Right forelimb (tissue), 1 donor: Measurements from ENCODE around the gene PFKP.
"Not testable (repeated sequence)": the region's sequence is repeated elsewhere in the genome, so short reads cannot be mapped to it uniquely, and the experiment has no call there.

Experiments used
- DNase-seq: peaks from one replicate; pipeline ENCODE4 v3.0.0-alpha.2; 2018

PFKP gene

DNA sequence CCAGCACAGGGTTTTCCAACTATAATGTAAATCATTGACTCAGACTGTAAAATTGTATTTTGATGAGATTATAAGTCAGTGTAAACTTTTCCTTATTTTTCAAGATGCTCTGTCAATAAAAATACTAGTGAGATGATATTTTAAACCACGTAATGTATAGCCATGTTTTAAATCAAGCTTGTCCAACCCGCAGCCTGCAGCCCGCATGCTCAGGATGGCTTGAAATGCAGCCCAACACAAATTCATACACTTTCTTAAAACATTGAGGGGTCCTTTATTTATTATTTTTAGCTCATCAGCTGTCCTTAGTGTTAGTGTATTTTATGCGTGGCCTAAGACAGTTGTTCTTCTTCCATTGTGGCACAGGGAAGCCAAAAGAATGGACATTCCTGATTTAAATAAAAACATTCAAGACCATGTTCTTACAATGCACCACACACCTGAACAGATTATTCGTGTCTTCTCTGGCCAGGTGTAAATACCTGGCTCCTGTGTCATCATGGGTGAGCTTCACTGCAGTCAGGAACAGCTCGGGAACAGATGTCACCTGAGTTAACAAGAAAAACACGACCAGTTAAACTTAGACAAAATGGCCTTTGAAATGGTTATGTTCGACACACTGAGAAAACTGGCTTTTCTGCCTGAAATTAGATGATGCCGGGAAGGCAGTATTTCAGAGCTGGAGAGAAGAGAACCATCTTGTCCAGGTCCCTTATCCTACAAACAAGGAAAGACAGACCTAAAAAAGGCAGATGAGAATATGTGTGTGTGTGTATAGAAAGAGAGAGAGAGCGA, 99.3 kb downstream of the PFKP start:
- DNase-seq = no peak

- DNase-seq = no peak
Measured at GRCh38 chr10:3167611-3168330, 100.4 kb downstream of the PFKP start.

DNA sequence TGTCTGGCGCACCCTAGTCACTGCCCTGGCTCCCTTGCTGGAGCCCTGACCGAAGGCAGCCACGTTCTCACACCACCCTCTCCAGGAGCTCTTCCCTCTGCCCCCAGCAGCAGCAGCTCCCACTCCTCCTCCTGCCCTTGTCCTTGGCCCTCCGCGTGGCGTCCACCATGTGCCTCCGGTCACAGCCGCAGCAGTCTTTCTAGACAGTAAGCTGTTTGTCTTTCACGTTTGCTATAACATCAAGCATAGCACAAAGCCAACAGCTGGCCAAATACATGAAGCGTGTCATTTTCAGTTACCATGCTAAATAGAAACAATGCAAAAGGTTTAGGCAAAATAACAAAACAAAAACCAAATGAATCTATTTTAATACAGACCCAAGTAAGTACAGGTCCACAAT, 101.9 kb downstream of the PFKP start:
- no peak for DNase-seq

DNA sequence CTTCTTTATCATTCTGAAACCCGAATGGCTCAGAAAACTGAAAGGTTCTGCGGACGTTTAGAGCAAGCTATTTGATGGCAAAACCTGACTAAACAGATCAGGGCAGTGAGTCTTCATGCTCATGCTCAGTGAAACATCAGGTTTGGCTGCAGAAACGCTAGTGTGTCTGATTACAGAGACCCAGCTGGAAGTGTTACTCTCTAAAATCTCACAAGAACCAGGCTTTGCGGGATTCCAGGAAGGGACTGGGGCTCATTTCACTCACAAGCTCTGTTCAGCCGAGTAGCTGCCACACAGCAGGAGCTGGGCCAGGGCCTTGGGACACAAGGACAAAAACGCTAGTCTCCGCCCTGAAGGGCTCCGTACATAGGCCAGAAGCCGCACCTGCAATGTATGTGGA, 102.3 kb downstream of the PFKP start:
- DNase-seq = no peak

DNA sequence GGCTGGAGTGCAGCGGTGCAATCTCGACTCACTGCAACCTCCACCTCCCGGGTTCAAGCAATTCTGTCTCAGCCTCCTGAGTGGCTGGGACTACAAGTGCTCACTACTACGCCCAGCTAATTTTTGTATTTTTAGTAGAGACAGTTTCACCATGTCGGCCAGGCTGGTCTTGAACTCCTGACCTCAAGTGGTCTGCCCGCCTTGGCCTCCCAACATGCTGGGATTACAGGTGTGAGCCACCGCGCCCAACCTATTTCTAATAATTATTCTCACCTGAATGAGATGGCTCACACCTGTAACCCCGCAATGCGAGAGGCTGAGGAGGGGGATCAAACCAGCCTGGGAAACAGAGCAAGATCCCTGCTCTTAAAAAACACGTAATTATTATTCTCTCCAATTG, 104.1 kb downstream of the PFKP start:
- not testable (repeated sequence) for DNase-seq

GRCh38 chr10:3172081-3172445, 104.7 kb downstream of the PFKP start:
- DNase-seq = no peak

- peak; percentile 99 for DNase-seq
Measured at GRCh38 chr10:3172446-3173170, 105.3 kb downstream of the PFKP start, which contains the start of gene PITRM1. Gene PITRM1, minus strand, starts transcription at chr10:3172782. Its CDS starts 10 bp downstream, at chr10:3172772.

DNA sequence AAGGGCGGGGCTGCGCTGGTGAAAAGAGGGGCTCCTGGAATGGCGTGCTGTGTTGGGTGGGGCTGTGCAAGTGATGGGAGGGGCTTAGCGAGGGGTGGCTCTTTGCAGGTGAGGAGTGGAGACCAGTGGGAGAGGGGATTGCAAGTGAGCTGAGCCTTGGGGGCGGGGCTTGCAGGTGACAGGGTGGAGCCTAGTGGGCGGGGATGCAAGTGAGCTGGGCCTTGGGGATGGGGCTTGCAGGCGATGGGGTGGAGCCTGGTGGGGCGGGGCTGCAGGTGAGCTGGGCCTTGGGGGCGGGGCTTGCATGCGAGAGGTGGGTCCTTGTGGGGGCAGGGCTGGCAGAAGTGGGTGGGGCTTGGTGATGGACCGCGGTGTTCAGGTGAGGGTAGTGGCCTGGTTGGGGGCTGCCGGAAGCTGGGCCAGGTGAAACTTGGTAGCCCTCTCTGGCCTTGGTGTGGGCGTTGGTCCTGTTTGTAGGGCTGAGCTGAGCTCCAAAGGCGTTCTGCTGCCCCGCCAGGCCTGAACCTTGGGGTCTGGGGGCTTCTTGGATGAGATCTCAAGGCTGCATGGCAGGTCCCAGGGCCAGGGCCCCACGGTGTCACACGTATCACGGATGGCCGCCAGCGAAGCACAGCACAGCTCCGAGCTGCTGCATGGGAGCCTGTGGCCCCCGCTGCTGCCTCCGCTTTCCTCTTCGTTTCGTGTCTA, 106.0 kb downstream of the PFKP start:
- DNase-seq = no peak

- DNase-seq = no peak
Measured at GRCh38 chr10:3178042-3178441, 110.7 kb downstream of the PFKP start.

GRCh38 chr10:3179174-3179573, 111.8 kb downstream of the PFKP start:
- no peak for DNase-seq

DNA sequence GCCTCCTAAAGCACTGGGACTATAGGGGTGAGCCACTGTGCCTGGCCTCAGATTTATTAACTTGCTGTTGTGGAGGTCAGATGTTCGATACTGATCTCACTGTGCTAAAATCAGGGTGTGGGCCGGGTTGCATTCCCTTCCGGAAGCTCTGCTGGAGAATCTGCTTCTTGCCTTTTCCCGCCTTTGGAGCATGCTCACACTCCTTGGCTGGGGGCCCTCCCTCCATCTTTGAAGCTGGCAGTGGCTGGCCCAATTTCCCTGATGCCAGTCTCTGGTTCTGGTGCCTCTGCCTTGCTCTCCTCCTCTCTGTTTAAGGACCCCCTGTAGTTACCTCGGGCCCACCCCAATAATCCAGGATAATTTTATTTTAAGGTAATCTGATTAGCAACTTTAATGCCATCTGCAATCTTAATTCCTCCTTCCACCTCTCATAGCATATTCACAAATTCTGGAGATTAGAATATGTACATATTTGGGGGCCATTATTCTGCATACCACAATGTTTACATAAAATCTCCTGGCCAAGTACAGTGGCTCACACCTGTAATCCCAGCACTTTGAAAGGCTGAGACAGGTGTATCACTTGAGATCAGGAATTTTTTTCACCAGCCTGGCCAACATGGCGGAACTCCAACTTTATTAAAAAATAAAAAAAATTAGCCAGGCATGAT, 113.1 kb downstream of the PFKP start:
- no peak for DNase-seq

GRCh38 chr10:3185386-3185785, 118.0 kb downstream of the PFKP start:
- no peak for DNase-seq

DNA sequence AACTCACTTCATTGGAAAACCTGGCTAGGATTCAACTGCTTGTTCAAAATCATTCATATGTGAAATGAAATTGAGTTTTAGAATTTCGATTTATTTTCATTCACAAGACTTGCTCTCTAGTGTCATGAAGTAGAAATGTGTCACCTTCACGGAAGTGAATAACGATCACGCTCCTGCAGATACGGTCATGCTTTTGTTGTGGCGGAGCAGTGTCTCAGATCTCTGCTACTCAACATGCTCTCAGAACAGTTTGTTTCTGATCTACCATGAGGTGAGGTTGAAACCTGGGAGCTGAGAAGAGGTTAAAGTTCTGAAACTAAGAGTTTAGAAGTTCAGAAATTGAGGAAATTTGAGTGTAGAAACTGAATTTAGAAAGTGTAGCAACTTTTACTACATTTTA, 119.0 kb downstream of the PFKP start:
- DNase-seq = no peak
